Measurements from ENCODE around the gene GABRG3. TPM values are rescaled to one million over a fixed set of nuclear protein-coding genes. Genes with fewer than 3 reads are reported as not detected.

Gene GABRG3
- polyA plus RNA-seq, 2 of the 4 experiments (the other 2 are of a cell fraction): 0.08 to 0.18 TPM

GRCh38 chr15:27383726-27384125 is 412.7 kb downstream of the GABRG3 start:
- Histone ChIP-seq H3K4me2 (no peak overlapping the region), H3K4me3 (no peak overlapping the region), H3K27ac (no peak overlapping the region), H3K4me1 (no peaks in the 10 kb centered on the region), H3K9me3 (peaks cover 6% of the 10 kb centered on the region; the same call in 1 of the 3 replicates)
- TF ChIP-seq, protein P1, sequence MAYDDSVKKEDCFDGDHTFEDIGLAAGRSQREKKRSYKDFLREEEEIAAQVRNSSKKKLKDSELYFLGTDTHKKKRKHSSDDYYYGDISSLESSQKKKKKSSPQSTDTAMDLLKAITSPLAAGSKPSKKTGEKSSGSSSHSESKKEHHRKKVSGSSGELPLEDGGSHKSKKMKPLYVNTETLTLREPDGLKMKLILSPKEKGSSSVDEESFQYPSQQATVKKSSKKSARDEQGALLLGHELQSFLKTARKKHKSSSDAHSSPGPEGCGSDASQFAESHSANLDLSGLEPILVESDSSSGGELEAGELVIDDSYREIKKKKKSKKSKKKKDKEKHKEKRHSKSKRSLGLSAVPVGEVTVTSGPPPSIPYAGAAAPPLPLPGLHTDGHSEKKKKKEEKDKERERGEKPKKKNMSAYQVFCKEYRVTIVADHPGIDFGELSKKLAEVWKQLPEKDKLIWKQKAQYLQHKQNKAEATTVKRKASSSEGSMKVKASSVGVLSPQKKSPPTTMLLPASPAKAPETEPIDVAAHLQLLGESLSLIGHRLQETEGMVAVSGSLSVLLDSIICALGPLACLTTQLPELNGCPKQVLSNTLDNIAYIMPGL (CRISPR knock-in tag; IDR thresholded peaks at IDR 0.05; ENCODE audit: borderline replicate concordance): no peak
- TF ChIP-seq FOSB (CRISPR knock-in tag; IDR thresholded peaks at IDR 0.05) (no peak), BCL3 (IDR thresholded peaks at IDR 0.05) (no peak), SREBF2 (IDR thresholded peaks at IDR 0.05) (no peak)
- POLR2A ChIA-PET: no interaction called here
- no peak for DNase-seq (ENCODE audit: low read depth in 1 of 2, low spot score in 1 of 2)
- 5% methylated on average over 4 of the region's 4 CpGs for WGBS (ENCODE audit: missing lambda C conversion rate)
- no peak for ATAC-seq
- CTCF ChIA-PET: no interaction called here
- FAIRE-seq: no peak

GRCh38 chr15:27392163-27392562 is 421.2 kb downstream of the GABRG3 start:
- Histone ChIP-seq H3K4me3 (no peak overlapping the region), H3K9me3 (no peaks in the 10 kb centered on the region), H3K4me1 (no peaks in the 10 kb centered on the region), H3K4me2 (no peak overlapping the region), H3K27ac (no peak overlapping the region)
- TF ChIP-seq FOXS1 (CRISPR knock-in tag; IDR thresholded peaks at IDR 0.05) (no peak), MAFK (IDR thresholded peaks at IDR 0.05; ENCODE audit: partially characterized antibody) (peak; percentile 53)
- CTCF ChIA-PET: no interaction called here
- DNase-seq (ENCODE audit: low read depth in 1 of 2, low spot score in 1 of 2) (no peak), ATAC-seq (no peak), FAIRE-seq (no peak)
- POLR2A ChIA-PET: no interaction called here
- 3% methylated on average over 3 of the region's 3 CpGs for WGBS (ENCODE audit: missing lambda C conversion rate)

- ATAC-seq: no peak
- CTCF ChIA-PET: interaction anchor here (1.0 kb wide), 1 partner anchor 38 kb away, joined by 4 read pairs; no protein-coding TSS in a partner anchor
Measured at GRCh38 chr15:27396521-27396920, 425.5 kb downstream of the GABRG3 start.

More at GRCh38 chr15:27396521-27396920, 425.5 kb downstream of the GABRG3 start:
- H3K4me3 ChIP-seq: no peak overlapping the region
- DNase-seq (ENCODE audit: low read depth in 1 of 2, low spot score in 1 of 2): no peak
- POLR2A ChIA-PET: no interaction called here
- 58% methylated on average over 2 of the region's 2 CpGs for WGBS (ENCODE audit: missing lambda C conversion rate)
- TF ChIP-seq ESRRA (IDR thresholded peaks at IDR 0.05; ENCODE audit: borderline replicate concordance, low read length) (no peak), RFX5 (IDR thresholded peaks at IDR 0.05) (no peak), CHD4 (IDR thresholded peaks at IDR 0.05; ENCODE audit: borderline replicate concordance) (no peak), BHLHE40 (IDR thresholded peaks at IDR 0.05; ENCODE audit: low read depth, low read length) (no peak), RCOR1 (IDR thresholded peaks at IDR 0.05; ENCODE audit: low read depth, low read length) (no peak), HDAC2 (IDR thresholded peaks at IDR 0.05) (no peak), HES2 (IDR thresholded peaks at IDR 0.05) (no peak), CHD2 (IDR thresholded peaks at IDR 0.05; ENCODE audit: low read length, partially characterized antibody) (no peak), CEBPB (IDR thresholded peaks at IDR 0.05) (no peak), ZSCAN20 (CRISPR knock-in tag; IDR thresholded peaks at IDR 0.05) (no peak)
- TF ChIP-seq, protein P2, sequence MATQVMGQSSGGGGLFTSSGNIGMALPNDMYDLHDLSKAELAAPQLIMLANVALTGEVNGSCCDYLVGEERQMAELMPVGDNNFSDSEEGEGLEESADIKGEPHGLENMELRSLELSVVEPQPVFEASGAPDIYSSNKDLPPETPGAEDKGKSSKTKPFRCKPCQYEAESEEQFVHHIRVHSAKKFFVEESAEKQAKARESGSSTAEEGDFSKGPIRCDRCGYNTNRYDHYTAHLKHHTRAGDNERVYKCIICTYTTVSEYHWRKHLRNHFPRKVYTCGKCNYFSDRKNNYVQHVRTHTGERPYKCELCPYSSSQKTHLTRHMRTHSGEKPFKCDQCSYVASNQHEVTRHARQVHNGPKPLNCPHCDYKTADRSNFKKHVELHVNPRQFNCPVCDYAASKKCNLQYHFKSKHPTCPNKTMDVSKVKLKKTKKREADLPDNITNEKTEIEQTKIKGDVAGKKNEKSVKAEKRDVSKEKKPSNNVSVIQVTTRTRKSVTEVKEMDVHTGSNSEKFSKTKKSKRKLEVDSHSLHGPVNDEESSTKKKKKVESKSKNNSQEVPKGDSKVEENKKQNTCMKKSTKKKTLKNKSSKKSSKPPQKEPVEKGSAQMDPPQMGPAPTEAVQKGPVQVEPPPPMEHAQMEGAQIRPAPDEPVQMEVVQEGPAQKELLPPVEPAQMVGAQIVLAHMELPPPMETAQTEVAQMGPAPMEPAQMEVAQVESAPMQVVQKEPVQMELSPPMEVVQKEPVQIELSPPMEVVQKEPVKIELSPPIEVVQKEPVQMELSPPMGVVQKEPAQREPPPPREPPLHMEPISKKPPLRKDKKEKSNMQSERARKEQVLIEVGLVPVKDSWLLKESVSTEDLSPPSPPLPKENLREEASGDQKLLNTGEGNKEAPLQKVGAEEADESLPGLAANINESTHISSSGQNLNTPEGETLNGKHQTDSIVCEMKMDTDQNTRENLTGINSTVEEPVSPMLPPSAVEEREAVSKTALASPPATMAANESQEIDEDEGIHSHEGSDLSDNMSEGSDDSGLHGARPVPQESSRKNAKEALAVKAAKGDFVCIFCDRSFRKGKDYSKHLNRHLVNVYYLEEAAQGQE (IDR thresholded peaks at IDR 0.05): no peak
- TF ChIP-seq, protein P1 (CRISPR knock-in tag; IDR thresholded peaks at IDR 0.05; ENCODE audit: borderline replicate concordance): no peak
- FAIRE-seq: peak; percentile 63
- H3K27ac ChIP-seq: no peak overlapping the region
- H3K4me1 ChIP-seq: no peaks in the 10 kb centered on the region
- H3K9me3 ChIP-seq: no peaks in the 10 kb centered on the region
- no peak overlapping the region for H3K4me2 ChIP-seq
